C4-2B (cell line): Measurements from ENCODE around the gene HPS4.

Experiments
- H3K27ac ChIP-seq: fragments of 450-650 bp; 2 replicates; pipeline ENCODE4 v1.5.1; 2017
- ZFX ChIP-seq: fragments of 450-650 bp; IDR thresholded peaks from 2 replicates; pipeline ENCODE4 v1.6.1; 2017
- TF ChIP-seq, protein P1 (sequence below): fragments of 450-650 bp; conservative IDR thresholded peaks from 2 replicates; pipeline ENCODE4 v1.5.1; 2017; ENCODE audit warnings: mild to moderate bottlenecking

HPS4 gene

DNA sequence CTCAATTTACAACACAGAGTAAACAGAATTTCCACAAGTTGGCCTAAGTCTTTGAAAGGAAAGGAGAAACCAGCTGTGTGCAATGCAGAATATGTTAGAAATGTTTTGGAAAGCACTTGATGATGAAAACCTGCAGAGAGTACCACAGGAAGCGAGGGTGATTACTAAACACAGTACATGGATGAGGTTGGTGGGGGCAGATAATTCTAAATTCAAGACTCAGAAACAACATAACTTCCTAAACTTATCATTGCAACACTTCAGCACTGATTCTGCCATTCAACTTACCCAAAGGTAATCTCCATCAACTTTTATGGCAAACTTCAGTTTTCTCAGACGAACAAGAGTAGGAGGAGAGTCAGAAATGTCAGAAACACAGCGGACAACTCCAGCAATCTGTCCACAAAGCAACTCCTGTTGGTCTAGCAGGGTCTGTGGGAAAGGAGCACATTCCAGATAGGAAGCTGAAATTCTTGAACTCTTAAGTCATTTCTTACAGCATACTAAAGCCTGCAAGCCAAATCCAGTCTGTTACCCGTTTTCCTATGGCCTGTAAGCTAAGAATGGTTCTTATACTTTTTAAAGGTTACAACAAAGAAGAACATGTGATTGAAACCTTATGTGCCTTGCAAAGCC is 6.8 kb downstream of the HPS4 start:
- TF ChIP-seq, protein P1, sequence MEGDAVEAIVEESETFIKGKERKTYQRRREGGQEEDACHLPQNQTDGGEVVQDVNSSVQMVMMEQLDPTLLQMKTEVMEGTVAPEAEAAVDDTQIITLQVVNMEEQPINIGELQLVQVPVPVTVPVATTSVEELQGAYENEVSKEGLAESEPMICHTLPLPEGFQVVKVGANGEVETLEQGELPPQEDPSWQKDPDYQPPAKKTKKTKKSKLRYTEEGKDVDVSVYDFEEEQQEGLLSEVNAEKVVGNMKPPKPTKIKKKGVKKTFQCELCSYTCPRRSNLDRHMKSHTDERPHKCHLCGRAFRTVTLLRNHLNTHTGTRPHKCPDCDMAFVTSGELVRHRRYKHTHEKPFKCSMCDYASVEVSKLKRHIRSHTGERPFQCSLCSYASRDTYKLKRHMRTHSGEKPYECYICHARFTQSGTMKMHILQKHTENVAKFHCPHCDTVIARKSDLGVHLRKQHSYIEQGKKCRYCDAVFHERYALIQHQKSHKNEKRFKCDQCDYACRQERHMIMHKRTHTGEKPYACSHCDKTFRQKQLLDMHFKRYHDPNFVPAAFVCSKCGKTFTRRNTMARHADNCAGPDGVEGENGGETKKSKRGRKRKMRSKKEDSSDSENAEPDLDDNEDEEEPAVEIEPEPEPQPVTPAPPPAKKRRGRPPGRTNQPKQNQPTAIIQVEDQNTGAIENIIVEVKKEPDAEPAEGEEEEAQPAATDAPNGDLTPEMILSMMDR: no peak
- no peak for TF ChIP-seq ZFX
- H3K27ac ChIP-seq: no peak overlapping the region

DNA sequence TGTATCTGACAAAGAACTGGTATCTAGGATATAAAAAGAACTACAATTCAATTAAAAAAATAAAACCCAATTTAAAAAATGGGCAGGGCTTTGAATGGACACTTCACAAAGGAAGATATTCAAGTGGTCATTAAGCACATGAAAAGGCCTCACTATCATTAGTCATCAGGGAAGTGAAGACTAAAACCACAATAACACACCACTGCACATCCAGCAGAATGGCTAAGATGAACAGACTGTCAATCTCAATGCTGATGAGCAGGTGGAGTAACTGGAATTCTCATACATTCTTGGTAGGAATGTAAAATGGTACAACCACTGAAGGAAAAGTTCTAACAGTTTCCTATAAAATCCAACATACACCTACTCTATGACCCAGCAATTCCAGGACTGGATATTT is 8.9 kb downstream of the HPS4 start:
- no peak overlapping the region for H3K27ac ChIP-seq
- TF ChIP-seq, protein P1: no peak
- TF ChIP-seq ZFX: no peak

DNA sequence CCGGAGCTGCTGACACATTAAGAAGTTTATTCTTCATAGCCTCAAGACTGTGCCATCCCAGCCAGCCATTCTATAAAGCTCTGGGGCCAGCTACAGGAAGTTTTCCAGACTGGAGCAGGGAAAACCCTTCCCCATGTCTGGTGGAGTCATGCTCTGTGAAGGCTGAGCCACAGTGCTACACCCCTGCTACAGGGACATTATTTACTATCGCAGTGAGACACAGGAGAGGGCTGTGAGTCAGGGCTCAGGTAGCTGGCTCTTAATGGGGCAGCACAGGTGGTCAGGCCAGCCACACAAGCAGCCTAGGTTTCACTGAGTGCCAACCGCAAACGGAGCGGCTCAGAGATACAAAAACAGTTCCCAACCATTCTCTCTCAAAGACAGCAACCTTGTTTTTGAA is 12.1 kb downstream of the HPS4 start:
- no peak for TF ChIP-seq ZFX
- TF ChIP-seq, protein P1: no peak
- no peak overlapping the region for H3K27ac ChIP-seq

DNA sequence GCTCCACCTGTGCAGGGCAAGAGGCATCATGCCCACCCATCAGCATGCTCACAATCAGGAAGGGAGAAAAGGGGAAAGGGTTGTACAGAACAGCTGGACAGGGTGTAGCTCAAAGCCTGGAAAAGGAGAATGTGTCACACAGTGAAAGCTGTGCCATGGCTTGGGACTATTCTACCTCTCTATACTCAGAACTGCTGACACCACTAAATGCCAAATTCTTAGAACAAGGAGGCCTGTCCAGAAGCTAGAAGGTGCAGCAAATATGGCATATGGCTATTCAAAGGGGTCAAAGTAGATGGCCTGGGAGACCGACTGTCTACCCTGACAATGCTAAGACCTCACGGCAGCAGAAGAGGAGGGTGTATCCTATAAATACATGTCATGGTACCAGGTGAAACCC is 12.8 kb downstream of the HPS4 start:
- no peak overlapping the region for H3K27ac ChIP-seq
- no peak for TF ChIP-seq ZFX
- TF ChIP-seq, protein P1: no peak

DNA sequence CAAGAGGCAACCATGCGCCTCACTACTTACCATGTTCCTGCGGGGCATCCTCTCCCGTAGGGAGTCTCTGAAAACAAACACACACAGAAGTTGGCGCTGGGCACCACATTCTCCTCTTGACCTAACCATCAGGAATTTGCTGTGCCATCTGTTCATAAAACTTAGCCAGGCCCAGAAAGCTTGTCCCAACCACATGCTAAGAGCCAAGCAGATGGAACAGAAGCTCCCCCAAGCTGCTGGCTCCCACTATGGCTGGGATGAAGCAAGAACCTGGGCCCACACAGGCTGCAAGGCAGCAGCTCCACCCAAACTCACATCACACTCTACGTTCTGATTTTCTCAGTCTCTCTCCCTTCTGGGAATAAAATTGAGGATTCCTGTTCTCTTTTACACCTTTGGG is 17.4 kb downstream of the HPS4 start:
- no peak for TF ChIP-seq ZFX
- TF ChIP-seq, protein P1: no peak

DNA sequence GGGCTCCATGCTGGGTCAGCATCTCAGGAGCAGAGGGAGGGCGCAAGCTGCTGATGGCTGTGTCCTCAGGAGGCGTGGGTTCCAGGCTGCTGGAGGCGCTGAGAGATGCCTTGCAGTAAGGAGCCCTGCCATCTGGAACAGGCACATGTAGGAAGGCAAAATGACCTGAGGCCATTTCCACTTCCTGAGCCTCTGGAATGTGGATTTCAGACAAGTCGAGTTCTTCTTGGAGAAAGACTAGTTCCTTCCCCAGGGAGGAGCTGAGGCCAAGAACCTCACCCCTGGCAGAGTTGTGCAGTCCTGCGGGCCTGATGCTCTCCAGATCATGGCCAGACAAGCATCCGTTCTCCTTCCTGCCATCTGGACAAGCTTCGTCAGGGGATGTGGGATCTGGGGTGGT is 19.3 kb downstream of the HPS4 start:
- TF ChIP-seq ZFX: no peak
- TF ChIP-seq, protein P1: no peak
- no peak overlapping the region for H3K27ac ChIP-seq

More for the DNA sequence above, 17.4 kb downstream of the HPS4 start:
- H3K27ac ChIP-seq: no peak overlapping the region

DNA sequence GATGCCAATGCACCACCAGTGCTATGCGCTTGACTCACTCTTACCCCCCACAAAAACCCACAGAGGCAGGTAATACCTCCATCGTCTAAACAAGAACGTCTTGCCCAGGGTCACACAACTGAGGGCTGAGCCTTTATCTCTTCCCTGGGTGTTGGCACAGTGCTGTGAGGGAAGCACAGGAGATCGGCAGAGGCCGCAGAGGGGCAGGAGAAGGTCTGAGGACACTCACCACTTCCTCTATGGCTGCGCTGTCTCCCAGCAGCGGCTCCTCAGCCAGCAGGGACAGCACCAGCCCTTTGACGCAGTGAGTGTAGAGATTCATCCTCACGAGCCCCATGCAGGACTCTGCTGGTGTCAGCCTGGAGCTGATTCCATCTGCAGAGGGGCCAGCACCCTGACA is 19.9 kb downstream of the HPS4 start:
- TF ChIP-seq, protein P1: no peak
- no peak overlapping the region for H3K27ac ChIP-seq
